Hepatocyte (in vitro differentiated cells): ENCODE data around the gene SBK2.

Source experiments
- CTCF ChIP-seq: fragments of 200-600 bp; sonication (generic); IDR thresholded peaks from 2 replicates; pipeline ENCODE4 v1.5.1; 2016; ENCODE audit warnings: antibody characterized with exemption, mild to moderate bottlenecking; ENCODE audit not compliant: poor library complexity
- EZH2 ChIP-seq: fragments of 200-600 bp; sonication (generic); IDR thresholded peaks from 2 replicates; pipeline ENCODE4 v1.6.1; 2016; ENCODE audit warnings: antibody characterized with exemption, mild to moderate bottlenecking, borderline replicate concordance

GRCh38 chr19:55504981-55505380 is 32.0 kb downstream of the SBK2 start:
- TF ChIP-seq CTCF (no peak), EZH2 (no peak)
